Gastrocnemius medialis (tissue), 4 donors: ENCODE measurements around the gene ARHGEF4. TPM values are rescaled to one million over a fixed set of nuclear protein-coding genes. Genes with fewer than 3 reads are reported as not detected.
A peak's percentile ranks its signal among the peaks of the same experiment; 100 is the strongest.

Experiments used
- ATAC-seq, 2 donors: fragments of 150-250 bp; one replicate each; pipeline ENCODE4 v1.9.1; 2016
- DNase-seq, 2 donors: peaks; one replicate each; pipeline ENCODE4 v3.0.0-alpha.2; 2019
- H3K27ac ChIP-seq, 4 donors: fragments of 200-600 bp; sonication (generic); 1 replicate in 1 of 4; 2 replicates in 3 of 4; pipeline ENCODE4 v1.5.1; 2016 to 2018; ENCODE audit warnings: mild to moderate bottlenecking in 2 of 4, moderate library complexity in 1 of 4
- H3K27me3 ChIP-seq, 3 donors: fragments of 200-600 bp; sonication (generic) in 2 of 3; 1 replicate in 1 of 3; 2 replicates in 2 of 3; pipeline versions ENCODE4 v1.5.1 to v1.6.0; 2016 to 2019; ENCODE audit warnings: mild to moderate bottlenecking in 1 of 3, moderate library complexity in 1 of 3
- H3K36me3 ChIP-seq, 2 donors: fragments of 200-600 bp; sonication (generic) in 1 of 2; one replicate each; pipeline ENCODE4 v1.5.1; 2017 to 2018
- H3K4me1 ChIP-seq, 2 donors: fragments of 200-600 bp; sonication (generic) in 1 of 2; one replicate each; pipeline ENCODE4 v1.5.1; 2016 to 2017; ENCODE audit warnings: mild to moderate bottlenecking in 2 of 2
- H3K4me3 ChIP-seq, 4 donors: fragments of 200-600 bp; sonication (generic) in 3 of 4; 1 replicate in 1 of 4; 2 replicates in 3 of 4; pipeline ENCODE4 v1.5.1; 2016 to 2019; ENCODE audit warnings: mild to moderate bottlenecking in 2 of 4
- H3K9me3 ChIP-seq, 3 donors: fragments of 200-600 bp; sonication (generic) in 2 of 3; 1 replicate in 1 of 3; 2 replicates in 2 of 3; pipeline ENCODE4 v1.5.1; 2016 to 2019
- POLR2A ChIP-seq, 2 donors: fragments of 450-650 bp; IDR thresholded peaks; one replicate each; pipeline ENCODE4 v1.6.1; 2017; ENCODE audit warnings: antibody characterized with exemption in 2 of 2, mild to moderate bottlenecking in 2 of 2, moderate library complexity in 2 of 2
- in situ Hi-C, 4 donors: fragments of 200-750 bp; cut with MboI; loops; one replicate each; pipeline versions ENCODE4 v1.15.0 to v1.8.0; 2017; ENCODE audit warnings: low sequenced_read_pairs in 4 of 4
- intact Hi-C: fragments of 100-400 bp; cut with DNase I; formaldehyde crosslinking; loops from one replicate; pipeline ENCODE4 v1.15.1; 2023; ENCODE audit warnings: low total_unique reads
- total RNA-seq, 4 donors: library from RNA; depleted of rRNA; stranded (reverse); fragments of >200 nt; gene quantifications; one replicate each; pipeline versions ENCODE4 v1.1.0 to v1.2.3, GENCODE V29; 2016
- TF ChIP-seq, protein P1 (sequence below), 5 experiments: fragments of 450-650 bp in 3 of 5; fragments of 200-600 bp in 2 of 5; sonication (generic) in 2 of 5; IDR thresholded peaks in 4 of 5; conservative IDR thresholded peaks in 1 of 5; 1 replicate in 4 of 5; 2 replicates in 1 of 5; pipeline ENCODE4 v1.5.1; 2016 to 2019; ENCODE audit warnings: antibody characterized with exemption in 5 of 5, mild to moderate bottlenecking in 3 of 5, moderate library complexity in 3 of 5

ARHGEF4 gene
- total RNA-seq, 4 donors from 2014 or later: 1.0 to 14.8 (median 5.1) TPM

DNA sequence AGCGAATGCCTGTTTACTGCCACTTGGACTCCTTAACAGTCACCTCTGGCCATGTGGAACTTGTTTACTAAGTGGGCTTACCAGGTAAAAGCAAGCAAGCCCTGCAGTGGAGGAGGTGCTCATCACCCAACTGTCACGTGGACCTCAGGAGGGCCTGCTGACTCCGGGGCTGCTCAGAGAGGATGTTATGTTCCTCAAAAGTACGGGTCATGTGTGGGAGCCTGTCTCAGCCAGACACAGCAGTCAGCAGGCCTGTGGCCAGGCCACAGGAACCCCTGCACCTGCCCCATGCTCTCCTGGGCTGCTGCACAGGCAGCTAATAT lies 45.1 kb upstream of the ARHGEF4 start:
- no peak for ATAC-seq
- no peak for DNase-seq
- H3K9me3 ChIP-seq: no peaks in the 10 kb centered on the region
- TF ChIP-seq POLR2A (IDR thresholded peaks at IDR 0.05): no peak
- TF ChIP-seq, protein P1, sequence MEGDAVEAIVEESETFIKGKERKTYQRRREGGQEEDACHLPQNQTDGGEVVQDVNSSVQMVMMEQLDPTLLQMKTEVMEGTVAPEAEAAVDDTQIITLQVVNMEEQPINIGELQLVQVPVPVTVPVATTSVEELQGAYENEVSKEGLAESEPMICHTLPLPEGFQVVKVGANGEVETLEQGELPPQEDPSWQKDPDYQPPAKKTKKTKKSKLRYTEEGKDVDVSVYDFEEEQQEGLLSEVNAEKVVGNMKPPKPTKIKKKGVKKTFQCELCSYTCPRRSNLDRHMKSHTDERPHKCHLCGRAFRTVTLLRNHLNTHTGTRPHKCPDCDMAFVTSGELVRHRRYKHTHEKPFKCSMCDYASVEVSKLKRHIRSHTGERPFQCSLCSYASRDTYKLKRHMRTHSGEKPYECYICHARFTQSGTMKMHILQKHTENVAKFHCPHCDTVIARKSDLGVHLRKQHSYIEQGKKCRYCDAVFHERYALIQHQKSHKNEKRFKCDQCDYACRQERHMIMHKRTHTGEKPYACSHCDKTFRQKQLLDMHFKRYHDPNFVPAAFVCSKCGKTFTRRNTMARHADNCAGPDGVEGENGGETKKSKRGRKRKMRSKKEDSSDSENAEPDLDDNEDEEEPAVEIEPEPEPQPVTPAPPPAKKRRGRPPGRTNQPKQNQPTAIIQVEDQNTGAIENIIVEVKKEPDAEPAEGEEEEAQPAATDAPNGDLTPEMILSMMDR (IDR thresholded peaks at IDR 0.05 in 4 of 5, conservative IDR thresholded peaks at IDR 0.05 in 1 of 5): no peak
- no peaks in the 10 kb centered on the region for H3K27me3 ChIP-seq
- in situ Hi-C loops (no loop called here), intact Hi-C loops (no loop called here)
- no peak overlapping the region for H3K27ac ChIP-seq
- no peak overlapping the region for H3K4me3 ChIP-seq
- H3K4me1 ChIP-seq: no peaks in the 10 kb centered on the region
- no peaks in the 10 kb centered on the region for H3K36me3 ChIP-seq

DNA sequence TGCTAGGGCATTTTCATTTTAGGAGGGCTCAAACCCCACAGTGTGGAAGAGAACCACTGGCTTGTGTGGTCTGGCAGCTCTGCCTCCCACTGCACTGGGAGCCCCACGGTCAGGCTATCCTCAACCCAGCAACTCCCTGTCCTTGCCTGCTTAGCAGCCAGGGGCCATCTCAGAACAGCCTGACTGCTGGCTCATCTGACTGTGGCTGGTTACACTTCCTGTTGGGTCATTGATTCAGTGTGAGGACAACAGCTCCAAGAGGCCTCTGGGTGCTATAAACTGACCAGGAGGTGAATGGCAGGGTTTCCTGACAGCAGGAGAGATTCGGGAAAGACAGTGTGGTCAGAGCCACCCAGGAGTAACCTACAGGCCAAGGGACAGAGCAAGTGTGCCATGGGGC lies 41.3 kb upstream of the ARHGEF4 start:
- no peaks in the 10 kb centered on the region for H3K9me3 ChIP-seq
- no peak for DNase-seq
- in situ Hi-C loops: no loop called here

DNA sequence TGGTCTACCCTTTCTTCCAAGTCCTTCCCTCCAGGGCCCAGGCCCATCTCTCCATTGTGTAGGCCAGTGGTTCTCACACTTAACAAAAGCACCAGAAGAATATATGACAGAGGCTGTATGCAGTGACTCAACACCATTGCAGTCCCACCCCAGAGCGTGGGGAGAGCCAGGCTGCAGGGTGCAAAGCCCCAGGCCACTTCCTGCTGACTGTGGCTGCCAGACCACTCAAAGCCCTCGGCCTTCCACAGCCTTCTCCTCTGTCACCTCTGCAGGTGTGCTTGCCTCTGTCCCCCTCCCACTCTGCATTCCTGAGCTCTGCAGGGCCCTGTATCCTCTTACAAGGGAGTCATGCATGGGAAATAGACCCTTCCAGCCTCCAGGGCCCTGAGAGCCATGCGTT lies 40.4 kb upstream of the ARHGEF4 start:
- in situ Hi-C loops (no loop called here), intact Hi-C loops (no loop called here)
- H3K9me3 ChIP-seq: no peaks in the 10 kb centered on the region
- H3K4me3 ChIP-seq: no peak overlapping the region
- peaks cover 0 to 5% of the 10 kb centered on the region in 2 donors for H3K4me1 ChIP-seq
- H3K36me3 ChIP-seq: no peaks in the 10 kb centered on the region
- no peaks in the 10 kb centered on the region for H3K27me3 ChIP-seq
- H3K27ac ChIP-seq: no peak overlapping the region
- TF ChIP-seq, protein P1 (IDR thresholded peaks at IDR 0.05 in 4 of 5, conservative IDR thresholded peaks at IDR 0.05 in 1 of 5): no peak
- no peak for TF ChIP-seq POLR2A (IDR thresholded peaks at IDR 0.05)
- ATAC-seq (no peak), DNase-seq (no peak)

More for the DNA sequence above, 41.3 kb upstream of the ARHGEF4 start:
- no peak for ATAC-seq
- Histone ChIP-seq H3K4me1 (peaks cover 0 to 5% of the 10 kb centered on the region in 2 donors), H3K27ac (no peak overlapping the region), H3K4me3 (no peak overlapping the region), H3K27me3 (no peaks in the 10 kb centered on the region), H3K36me3 (no peaks in the 10 kb centered on the region)
- intact Hi-C loops: no loop called here
- no peak for TF ChIP-seq POLR2A (IDR thresholded peaks at IDR 0.05)
- TF ChIP-seq, protein P1 (IDR thresholded peaks at IDR 0.05 in 4 of 5, conservative IDR thresholded peaks at IDR 0.05 in 1 of 5): no peak

DNA sequence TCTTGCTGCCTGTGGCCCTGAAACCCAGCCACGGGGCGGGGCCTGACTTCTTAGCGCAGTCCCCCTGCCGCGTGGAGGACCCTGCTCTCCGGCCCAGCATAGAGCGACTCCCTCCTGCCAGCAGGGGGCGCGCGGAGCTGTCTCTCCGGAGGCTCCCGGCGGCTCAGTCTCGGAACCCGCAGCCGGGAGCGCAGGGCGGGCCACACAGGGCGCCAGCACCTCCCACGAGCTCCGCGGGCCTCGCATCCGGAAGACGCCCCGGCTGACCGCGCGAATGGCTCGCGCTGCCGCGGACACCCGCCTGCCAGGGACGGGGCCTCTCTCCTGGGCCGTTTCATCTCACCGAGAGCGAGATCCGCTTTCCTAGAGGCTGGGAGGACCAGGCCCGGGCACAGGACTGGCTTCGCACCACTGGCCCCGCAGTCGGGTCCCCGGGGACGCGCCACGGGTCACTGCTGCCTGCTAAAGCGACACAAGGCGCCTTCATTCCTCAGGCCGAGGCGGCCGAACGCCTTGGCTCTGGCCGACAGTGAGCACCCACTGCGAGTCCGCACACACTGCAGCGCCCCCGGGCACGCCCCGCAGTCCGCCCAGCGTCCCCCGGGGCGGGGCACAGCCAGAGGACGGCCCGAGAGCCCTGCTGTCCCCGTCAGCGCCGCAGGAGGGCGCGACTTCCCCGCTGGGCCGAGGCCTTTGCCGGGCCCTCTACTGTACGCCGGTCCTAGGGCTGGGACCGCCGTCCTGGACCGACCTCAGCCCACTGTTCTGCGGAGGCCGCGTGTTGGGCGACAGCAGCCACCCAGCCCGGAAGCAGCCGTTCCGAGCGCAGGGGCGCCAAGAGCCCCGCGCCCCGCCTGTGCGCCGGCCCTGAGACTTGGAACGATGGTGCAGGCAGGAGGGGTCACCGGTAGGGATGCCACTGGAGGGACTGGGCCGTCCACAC lies 39.0 kb upstream of the ARHGEF4 start:
- peak in 1 of 2 donors; percentile 11 for TF ChIP-seq POLR2A (IDR thresholded peaks at IDR 0.05)
- TF ChIP-seq, protein P1 (IDR thresholded peaks at IDR 0.05 in 4 of 5, conservative IDR thresholded peaks at IDR 0.05 in 1 of 5): peak; percentile 66 to 85 (median 71)
- intact Hi-C loops: loop anchor here (1.0 kb wide), 1 partner anchor 76 kb away; no protein-coding TSS in a partner anchor
- H3K4me1 ChIP-seq: peaks cover 0 to 5% of the 10 kb centered on the region in 2 donors
- H3K36me3 ChIP-seq: no peaks in the 10 kb centered on the region
- H3K27ac ChIP-seq: peak overlapping the region; percentile 73 to 79 (median 76)
- DNase-seq: peak; percentile 60 to 61
- H3K27me3 ChIP-seq: no peaks in the 10 kb centered on the region
- no peaks in the 10 kb centered on the region for H3K9me3 ChIP-seq
- peak; percentile 89 to 91 for ATAC-seq
- in situ Hi-C loops: no loop called here
- H3K4me3 ChIP-seq: peak overlapping the region; percentile 70 to 86 (median 76)
